Fibroblast of skin of left quadriceps (primary cell): ENCODE results near the gene PRR19.

Source experiments
- DNase-seq, 2 experiments: peaks; one replicate each; pipeline ENCODE4 v3.0.0-alpha.2; 2013; ENCODE audit warnings: low read depth in 2 of 2

Gene PRR19

GRCh38 chr19:42283188-42284065 is 18.5 kb upstream of the PRR19 start:
- peak; percentile 90 to 93 for DNase-seq

- peak; percentile 66 to 67 for DNase-seq
Observed at GRCh38 chr19:42284066-42284501, 17.8 kb upstream of the PRR19 start.

- no peak for DNase-seq
Observed at GRCh38 chr19:42284591-42285341, 17.2 kb upstream of the PRR19 start.

GRCh38 chr19:42285541-42285941 is 16.4 kb upstream of the PRR19 start:
- no peak for DNase-seq

- DNase-seq = no peak
Observed at GRCh38 chr19:42285988-42286348, 16.0 kb upstream of the PRR19 start.

- DNase-seq = no peak
Observed at GRCh38 chr19:42286349-42287016, 15.4 kb upstream of the PRR19 start.

GRCh38 chr19:42287017-42287826 is 14.7 kb upstream of the PRR19 start:
- no peak for DNase-seq

GRCh38 chr19:42287827-42288107 is 14.2 kb upstream of the PRR19 start:
- DNase-seq = no peak

GRCh38 chr19:42288387-42288786 is 13.5 kb upstream of the PRR19 start:
- no peak for DNase-seq

- no peak for DNase-seq
Observed at GRCh38 chr19:42288881-42289555, 12.9 kb upstream of the PRR19 start.

GRCh38 chr19:42289556-42290041 is 12.3 kb upstream of the PRR19 start:
- DNase-seq = no peak

GRCh38 chr19:42290136-42290522 is 11.8 kb upstream of the PRR19 start:
- no peak for DNase-seq

- DNase-seq = no peak
Observed at GRCh38 chr19:42290523-42291434, 11.2 kb upstream of the PRR19 start.

- DNase-seq = no peak
Observed at GRCh38 chr19:42291435-42291810, 10.5 kb upstream of the PRR19 start.

GRCh38 chr19:42292042-42292960 is 9.6 kb upstream of the PRR19 start:
- no peak for DNase-seq

- DNase-seq = no peak
Observed at GRCh38 chr19:42292963-42293362, 9.0 kb upstream of the PRR19 start.

- DNase-seq = no peak
Observed at GRCh38 chr19:42293540-42293939, 8.4 kb upstream of the PRR19 start.

GRCh38 chr19:42293948-42294347 is 8.0 kb upstream of the PRR19 start:
- no peak for DNase-seq
